ENCODE data around the gene MATCAP1. TPM values are rescaled to one million over a fixed set of nuclear protein-coding genes. Genes with fewer than 3 reads are reported as not detected.

MATCAP1 gene
- total RNA-seq, 4 donors from 2014 or later, result 27.6 to 220 (median 32.5) TPM

GRCh38 chr16:67226295-67226803, 42.6 kb upstream of the MATCAP1 start:
- no peak for DNase-seq
- peaks cover 0 to 18% (median 9%) of the 10 kb centered on the region in 4 donors for H3K36me3 ChIP-seq
- intact Hi-C loops (cut with DNase I; ENCODE audit: low total_unique reads), result no loop called here
- H3K27ac ChIP-seq, result peak overlapping the region; percentile 82 to 86 (median 84)
- H3K4me1 ChIP-seq, result peaks cover 7 to 21% (median 16%) of the 10 kb centered on the region in 4 donors
- TF ChIP-seq POLR2AphosphoS5 (IDR thresholded peaks at IDR 0.05) (no peak), POLR2A (IDR thresholded peaks at IDR 0.05) (no peak), EP300 (IDR thresholded peaks at IDR 0.05; ENCODE audit: low read depth) (no peak)
- TF ChIP-seq, protein P1, sequence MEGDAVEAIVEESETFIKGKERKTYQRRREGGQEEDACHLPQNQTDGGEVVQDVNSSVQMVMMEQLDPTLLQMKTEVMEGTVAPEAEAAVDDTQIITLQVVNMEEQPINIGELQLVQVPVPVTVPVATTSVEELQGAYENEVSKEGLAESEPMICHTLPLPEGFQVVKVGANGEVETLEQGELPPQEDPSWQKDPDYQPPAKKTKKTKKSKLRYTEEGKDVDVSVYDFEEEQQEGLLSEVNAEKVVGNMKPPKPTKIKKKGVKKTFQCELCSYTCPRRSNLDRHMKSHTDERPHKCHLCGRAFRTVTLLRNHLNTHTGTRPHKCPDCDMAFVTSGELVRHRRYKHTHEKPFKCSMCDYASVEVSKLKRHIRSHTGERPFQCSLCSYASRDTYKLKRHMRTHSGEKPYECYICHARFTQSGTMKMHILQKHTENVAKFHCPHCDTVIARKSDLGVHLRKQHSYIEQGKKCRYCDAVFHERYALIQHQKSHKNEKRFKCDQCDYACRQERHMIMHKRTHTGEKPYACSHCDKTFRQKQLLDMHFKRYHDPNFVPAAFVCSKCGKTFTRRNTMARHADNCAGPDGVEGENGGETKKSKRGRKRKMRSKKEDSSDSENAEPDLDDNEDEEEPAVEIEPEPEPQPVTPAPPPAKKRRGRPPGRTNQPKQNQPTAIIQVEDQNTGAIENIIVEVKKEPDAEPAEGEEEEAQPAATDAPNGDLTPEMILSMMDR (IDR thresholded peaks at IDR 0.05), result no peak
- WGBS, 2 donors (ENCODE audit: low coverage in 1 of 2), result 26 to 36% methylated on average over 4 to 12 of the region's 12 CpGs
- no peaks in the 10 kb centered on the region for H3K27me3 ChIP-seq
- H3K4me3 ChIP-seq, result peak overlapping the region; percentile 68 to 94 (median 82)
- in situ Hi-C loops (cut with MboI; ENCODE audit: low pct_ligation_motif_present in 1 of 4, low pct_unique_long_range_greater_than_20kb in 1 of 4, low sequenced_read_pairs in 3 of 4), result no loop called here
- no peaks in the 10 kb centered on the region for H3K9me3 ChIP-seq

DNA sequence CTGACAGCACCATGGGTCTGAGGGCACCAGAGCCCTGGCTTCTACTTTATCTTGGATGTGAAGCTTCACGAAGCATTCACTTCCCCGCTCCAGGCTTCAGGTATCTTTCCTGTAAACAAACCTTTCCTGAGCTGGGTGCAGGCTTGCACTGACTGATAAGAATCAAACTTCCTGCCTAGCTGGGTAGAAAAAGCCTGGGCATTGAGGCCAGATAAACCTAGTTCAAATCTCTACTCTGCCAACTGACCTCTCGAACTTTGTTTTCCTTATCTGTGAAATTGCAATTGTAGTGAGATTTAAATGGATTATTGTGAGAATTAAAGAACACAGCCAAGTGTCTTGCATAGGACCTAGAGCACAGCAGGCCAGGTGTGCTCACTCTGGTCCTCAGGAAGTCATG, 40.2 kb upstream of the MATCAP1 start:
- Histone ChIP-seq H3K4me1 (peaks cover 7 to 21% (median 16%) of the 10 kb centered on the region in 4 donors), H3K27me3 (no peaks in the 10 kb centered on the region), H3K4me3 (no peak overlapping the region), H3K36me3 (peaks cover 0 to 5% (median under 1%) of the 10 kb centered on the region in 4 donors), H3K9me3 (no peaks in the 10 kb centered on the region), H3K27ac (no peak overlapping the region)
- 37 to 50% methylated on average over 2 to 3 of the region's 3 CpGs for WGBS, 2 donors (ENCODE audit: low coverage in 1 of 2)
- DNase-seq, result no peak
- intact Hi-C loops (cut with DNase I; ENCODE audit: low total_unique reads), result no loop called here
- in situ Hi-C loops (cut with MboI; ENCODE audit: low pct_ligation_motif_present in 1 of 4, low pct_unique_long_range_greater_than_20kb in 1 of 4, low sequenced_read_pairs in 3 of 4), result no loop called here
- no peak for TF ChIP-seq POLR2AphosphoS5 (IDR thresholded peaks at IDR 0.05)
- no peak for TF ChIP-seq EP300 (IDR thresholded peaks at IDR 0.05; ENCODE audit: low read depth)
- TF ChIP-seq, protein P1 (IDR thresholded peaks at IDR 0.05), result no peak
- TF ChIP-seq POLR2A (IDR thresholded peaks at IDR 0.05), result no peak

DNA sequence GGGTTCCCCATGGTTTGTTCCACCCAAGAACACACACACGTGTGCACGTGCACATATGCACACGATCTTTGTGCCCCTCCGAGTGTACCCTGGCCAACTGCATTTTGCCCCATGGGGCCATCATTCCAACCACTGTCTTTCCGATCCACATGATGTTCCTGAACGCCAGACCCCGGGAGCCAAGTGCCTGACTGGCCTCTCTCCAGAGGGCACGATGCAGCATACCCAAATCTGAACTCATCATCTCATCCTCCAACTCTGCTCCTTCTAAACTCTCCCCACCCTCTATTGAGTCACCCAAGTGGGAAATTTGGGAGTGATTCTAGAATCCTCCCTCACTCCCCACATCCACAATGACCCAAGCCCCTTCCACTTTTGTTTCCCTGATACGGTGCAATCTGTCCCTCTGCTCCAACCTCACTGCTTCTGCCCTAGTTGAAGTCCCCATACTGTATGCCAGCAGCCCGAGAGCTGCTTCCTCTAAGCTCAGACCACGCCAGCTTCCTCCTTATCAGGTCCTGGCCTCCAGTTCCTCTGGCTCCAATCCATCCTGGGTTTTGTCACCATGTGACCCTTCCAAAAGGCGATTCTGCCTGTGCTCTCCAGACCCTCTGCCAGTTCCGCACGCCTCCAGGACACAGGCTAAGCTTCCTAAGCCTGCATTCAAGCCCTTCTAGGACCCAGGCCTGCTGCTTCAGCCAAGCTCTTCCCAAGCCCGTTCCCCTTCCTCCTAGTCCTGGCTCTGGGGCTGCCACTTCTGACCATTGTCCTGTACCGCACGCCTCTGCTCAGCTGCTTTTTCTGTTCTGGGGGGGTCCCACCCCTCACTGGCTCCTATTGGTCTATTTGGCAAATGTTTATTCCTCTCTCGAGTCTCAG, 33.1 kb upstream of the MATCAP1 start:
- WGBS, 2 donors (ENCODE audit: low coverage in 1 of 2), result 59 to 72% methylated on average over 9 to 18 of the region's 18 CpGs
- no peak overlapping the region for H3K4me3 ChIP-seq
- peak overlapping the region in 2 of 4 donors; percentile 33 to 34 for H3K27ac ChIP-seq
- no peaks in the 10 kb centered on the region for H3K4me1 ChIP-seq
- DNase-seq, result no peak
- H3K36me3 ChIP-seq, result no peaks in the 10 kb centered on the region
- TF ChIP-seq EP300 (IDR thresholded peaks at IDR 0.05; ENCODE audit: low read depth) (no peak), POLR2A (IDR thresholded peaks at IDR 0.05) (no peak), POLR2AphosphoS5 (IDR thresholded peaks at IDR 0.05) (no peak)
- TF ChIP-seq, protein P1 (IDR thresholded peaks at IDR 0.05), result no peak
- no peaks in the 10 kb centered on the region for H3K9me3 ChIP-seq
- no peaks in the 10 kb centered on the region for H3K27me3 ChIP-seq
- in situ Hi-C loops (cut with MboI; ENCODE audit: low pct_ligation_motif_present in 1 of 4, low pct_unique_long_range_greater_than_20kb in 1 of 4, low sequenced_read_pairs in 3 of 4), result no loop called here
- intact Hi-C loops (cut with DNase I; ENCODE audit: low total_unique reads), result no loop called here

- H3K4me3 ChIP-seq, result no peak overlapping the region
- no peaks in the 10 kb centered on the region for H3K36me3 ChIP-seq
- no peaks in the 10 kb centered on the region for H3K27me3 ChIP-seq
- H3K4me1 ChIP-seq, result no peaks in the 10 kb centered on the region
- WGBS, 2 donors (ENCODE audit: low coverage in 1 of 2), result 72% methylated on average over 5 of the region's 5 CpGs; no CpG with 5 or more reads in 1 of the 2 donors
- TF ChIP-seq EP300 (IDR thresholded peaks at IDR 0.05; ENCODE audit: low read depth) (no peak), POLR2AphosphoS5 (IDR thresholded peaks at IDR 0.05) (no peak), POLR2A (IDR thresholded peaks at IDR 0.05) (no peak)
- TF ChIP-seq, protein P1 (IDR thresholded peaks at IDR 0.05), result no peak
- no peaks in the 10 kb centered on the region for H3K9me3 ChIP-seq
- in situ Hi-C loops (cut with MboI; ENCODE audit: low pct_ligation_motif_present in 1 of 4, low pct_unique_long_range_greater_than_20kb in 1 of 4, low sequenced_read_pairs in 3 of 4), result no loop called here
- DNase-seq, result no peak
- H3K27ac ChIP-seq, result no peak overlapping the region
- intact Hi-C loops (cut with DNase I; ENCODE audit: low total_unique reads), result no loop called here
Observed at GRCh38 chr16:67215706-67216105, 31.9 kb upstream of the MATCAP1 start.
